NCI-H748 (cell line): Measurements from ENCODE around the gene MTX2.

Experiments
- DNase-seq: peaks from one replicate; lab custom pipeline; 2025; ENCODE audit not compliant: unreplicated experiment; lab: John Stamatoyannopoulos, UW

The MTX2 gene

DNA sequence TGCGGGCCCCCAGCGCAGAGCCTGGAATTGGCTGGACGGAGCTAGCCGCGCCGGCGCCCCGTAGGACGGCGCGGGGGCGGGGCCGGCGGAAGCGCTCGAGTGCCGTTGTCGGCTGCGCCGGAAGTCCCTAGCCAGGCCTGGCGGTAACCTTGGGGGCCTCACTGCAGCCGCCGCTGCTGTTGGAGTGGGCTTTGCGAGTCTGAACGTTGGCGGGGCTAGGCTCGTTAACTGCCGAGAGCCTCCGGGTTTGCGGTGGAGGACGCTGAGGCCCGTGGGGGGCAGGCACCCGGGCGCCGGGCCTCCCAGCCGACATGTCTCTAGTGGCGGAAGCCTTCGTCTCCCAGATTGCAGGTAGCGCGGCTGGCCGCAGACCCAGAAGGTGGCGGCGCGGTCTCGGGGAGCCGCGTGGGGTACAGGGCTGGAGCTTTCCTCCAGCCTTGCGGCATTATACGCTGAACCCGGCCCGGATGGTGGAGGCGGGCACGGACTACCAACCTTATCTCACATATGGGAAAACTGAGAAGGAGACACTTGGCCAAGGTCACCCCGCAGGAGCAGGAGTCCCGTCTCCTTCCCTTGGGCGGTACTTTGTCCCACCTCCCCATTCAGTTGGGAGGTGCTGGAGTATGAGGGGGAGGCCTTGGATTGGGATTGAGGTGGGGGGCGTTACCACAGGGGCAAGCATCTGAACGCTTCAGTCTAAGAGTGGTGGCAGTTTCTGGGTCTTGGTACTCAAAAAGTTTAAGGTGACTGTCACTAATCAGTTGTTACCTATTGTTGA lies at the start of gene MTX2:
Gene MTX2 (plus strand): TSS at position 124 of the 781 bp plus-strand sequence. CDS start 188 bp downstream, at position 312.
- peak; percentile 96 for DNase-seq

GRCh38 chr2:176227874-176228273 lies 41.4 kb upstream of the MTX2 start:
- DNase-seq: no peak

- no peak for DNase-seq
These were observed 35.1 kb upstream of the MTX2 start for GRCh38 chr2:176234156-176234555.

DNA sequence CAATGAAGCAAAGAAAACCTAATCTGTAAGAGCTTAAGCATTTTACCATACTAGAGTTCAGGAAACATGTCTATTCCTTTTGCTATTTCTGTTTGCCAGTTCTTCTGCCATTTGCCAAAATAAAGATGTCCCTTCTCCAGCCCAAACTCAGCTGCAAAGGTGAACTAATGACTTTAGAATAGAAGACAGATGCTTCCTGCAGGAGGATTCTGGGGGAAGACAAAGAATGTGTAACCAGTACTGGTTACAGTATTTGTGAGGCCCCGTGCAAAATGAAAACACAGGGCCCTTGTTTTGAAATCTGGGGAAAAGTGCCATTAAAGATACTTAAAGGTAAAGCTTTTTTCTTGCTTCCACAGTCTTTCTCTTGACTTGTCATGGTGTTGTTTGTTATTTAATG lies 34.3 kb upstream of the MTX2 start:
- no peak for DNase-seq

DNA sequence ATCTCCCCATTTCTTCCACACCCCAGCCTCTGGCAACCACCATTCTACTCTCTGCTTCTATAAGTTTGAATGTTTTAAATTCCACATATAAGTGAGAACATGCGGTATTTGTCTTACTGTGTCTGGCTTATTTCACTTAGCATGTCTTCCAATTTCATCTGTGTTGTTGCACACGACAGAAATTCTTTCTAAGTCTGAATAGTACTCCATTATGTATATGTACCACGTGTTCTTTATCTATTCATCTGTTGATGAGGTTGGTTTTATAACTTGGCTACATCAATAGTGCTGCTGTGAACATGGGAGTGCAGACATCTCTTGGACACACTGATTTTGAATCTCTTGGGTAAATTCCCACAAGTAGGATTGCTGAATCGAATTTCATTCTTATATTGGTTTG lies 31.8 kb upstream of the MTX2 start:
- DNase-seq: no peak

DNA sequence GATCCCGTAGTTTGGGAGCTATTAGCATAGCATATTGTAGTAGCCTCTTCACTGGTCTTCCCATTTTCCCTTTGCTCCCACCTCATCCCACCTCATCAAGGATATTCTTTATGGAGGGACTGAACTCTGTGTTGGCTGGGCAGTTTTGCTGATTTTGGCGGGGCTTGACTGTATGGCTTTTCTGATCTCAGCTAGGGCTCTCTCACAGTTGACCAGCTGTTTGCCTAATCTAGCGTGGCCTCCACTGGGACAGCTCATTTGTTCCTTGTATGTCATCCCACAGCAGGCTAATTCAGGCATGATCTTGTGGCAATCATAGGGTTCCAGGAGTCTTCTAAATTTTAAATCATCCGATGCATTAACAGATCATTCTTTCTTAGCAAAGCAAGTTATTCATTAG lies 30.2 kb upstream of the MTX2 start:
- no peak for DNase-seq

- DNase-seq: no peak
These were observed 28.9 kb upstream of the MTX2 start for GRCh38 chr2:176240301-176240700.

GRCh38 chr2:176242276-176242675 lies 27.0 kb upstream of the MTX2 start:
- no peak for DNase-seq

DNA sequence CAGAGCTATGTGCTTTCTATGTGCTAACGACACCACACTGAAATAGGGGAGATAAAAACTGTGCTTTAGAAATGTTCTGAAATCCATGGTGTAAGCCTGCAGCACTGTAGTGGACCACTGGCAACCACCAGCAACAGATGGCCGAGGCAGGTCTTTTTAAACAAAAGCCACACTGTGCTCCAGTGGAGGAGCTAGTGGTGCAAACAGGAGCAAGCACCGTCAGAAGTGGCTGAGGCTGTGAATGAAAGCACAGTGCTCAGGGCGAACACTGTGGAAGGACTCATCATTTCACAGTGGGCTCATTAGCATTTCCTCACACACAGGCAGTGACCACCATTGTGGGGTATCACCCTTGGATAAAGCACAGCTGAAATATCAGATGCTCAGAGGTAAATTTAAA lies 22.9 kb upstream of the MTX2 start:
- DNase-seq: no peak

DNA sequence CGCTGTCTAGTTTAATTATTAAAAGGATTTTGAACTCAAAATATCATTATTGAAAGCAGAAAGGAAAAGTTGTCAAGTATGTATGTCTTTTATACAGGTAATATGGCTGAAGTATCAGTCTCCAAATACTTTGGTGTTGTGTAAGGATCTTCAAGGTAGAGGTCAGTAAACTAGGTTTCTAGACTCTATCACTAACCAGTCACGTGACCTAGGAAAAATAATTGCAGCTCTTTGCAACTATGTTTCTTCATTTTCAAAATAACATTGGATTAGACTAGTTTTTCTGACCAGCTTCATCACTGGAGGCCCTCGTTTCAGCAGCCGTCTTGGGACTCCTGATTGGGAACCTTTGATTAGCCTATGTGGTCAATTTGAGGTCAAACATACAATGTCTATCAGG lies 21.4 kb upstream of the MTX2 start:
- no peak for DNase-seq

GRCh38 chr2:176251928-176252327 lies 17.3 kb upstream of the MTX2 start:
- no peak for DNase-seq

DNA sequence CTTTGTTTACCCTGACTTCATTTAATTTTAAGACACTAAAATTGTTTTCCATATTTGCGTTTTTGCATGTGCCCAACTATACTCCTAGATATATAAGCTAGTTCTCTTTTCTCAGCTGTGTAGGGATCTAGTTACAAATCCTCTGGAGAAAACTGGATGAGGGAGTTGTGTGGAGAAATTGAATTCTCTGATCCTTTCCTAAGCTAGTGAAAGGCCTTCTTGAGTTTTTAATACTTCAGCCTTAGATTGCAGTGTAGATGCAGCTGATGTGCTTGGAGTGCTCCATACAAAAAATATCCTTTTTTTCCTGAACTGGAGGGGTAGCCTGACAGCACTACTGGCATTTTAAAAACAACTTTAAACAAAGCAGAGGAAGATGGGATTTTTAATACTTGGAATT lies 8.6 kb upstream of the MTX2 start:
- DNase-seq: no peak

- DNase-seq: no peak
These were observed 8.1 kb upstream of the MTX2 start for GRCh38 chr2:176261136-176261535.

DNA sequence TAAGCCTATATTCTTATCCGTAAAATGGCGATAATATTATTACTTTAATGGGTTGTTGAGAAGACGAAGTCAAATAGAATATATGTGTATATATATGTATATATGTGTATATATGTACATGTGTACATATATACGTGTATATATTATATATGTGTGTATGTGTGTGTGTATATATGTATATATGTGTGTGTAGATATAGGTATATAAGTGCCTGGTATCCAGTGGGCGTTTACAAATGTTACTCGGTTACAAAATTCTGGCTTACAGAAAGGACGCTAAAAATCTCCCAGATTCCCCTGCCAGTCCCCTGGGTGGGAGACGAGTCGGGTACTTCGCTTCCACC lies 295 bp upstream of the MTX2 start:
- DNase-seq: no peak

GRCh38 chr2:176270100-176270750 lies 983 bp downstream of the MTX2 start:
- DNase-seq: no peak

DNA sequence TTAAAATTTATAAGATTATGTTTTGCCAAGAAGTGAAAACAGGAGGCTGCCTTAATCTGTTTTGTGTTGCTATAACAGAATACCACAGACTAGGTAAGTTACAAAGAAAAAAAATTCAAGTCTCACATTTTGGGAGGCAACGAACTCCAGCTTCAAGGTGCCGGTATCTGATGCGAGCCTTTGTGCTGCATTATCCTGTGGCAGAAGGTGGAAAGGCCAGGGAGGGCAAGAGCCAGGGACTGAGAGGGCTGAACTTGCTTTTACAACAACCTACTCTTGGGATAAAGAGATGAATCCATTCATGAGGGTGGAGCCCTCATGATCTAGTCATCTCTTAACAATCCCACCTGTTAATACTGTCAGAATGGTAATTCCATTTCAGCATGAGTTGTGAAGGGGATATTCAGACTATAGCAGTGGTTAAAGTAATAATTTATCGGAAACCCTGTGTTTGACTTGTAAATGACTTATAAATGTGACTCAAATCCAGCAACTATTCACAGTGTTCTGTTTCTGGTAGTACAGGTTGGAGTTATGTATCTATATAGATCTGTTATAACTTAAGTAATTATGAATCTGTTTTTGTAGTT lies 3.7 kb downstream of the MTX2 start:
- no peak for DNase-seq

GRCh38 chr2:176278927-176279326 lies 9.7 kb downstream of the MTX2 start:
- DNase-seq: no peak

GRCh38 chr2:176280156-176280555 lies 10.9 kb downstream of the MTX2 start:
- DNase-seq: no peak

- DNase-seq: no peak
These were observed 11.8 kb downstream of the MTX2 start for GRCh38 chr2:176280867-176281658.

- peak; percentile 76 for DNase-seq
These were observed 14.2 kb downstream of the MTX2 start for GRCh38 chr2:176283291-176284068.
